Testis (tissue), 3 donors: ENCODE results near the gene CSKMT. TPM values are rescaled to one million over a fixed set of nuclear protein-coding genes. Genes with fewer than 3 reads are reported as not detected.
"Not testable (repeated sequence)": the region's sequence is repeated elsewhere in the genome, so short reads cannot be mapped to it uniquely, and the experiment has no call there.

ENCODE experiments used
- DNase-seq: peaks from one replicate; pipeline ENCODE4 v3.0.0-alpha.2; 2019
- H3K27ac ChIP-seq, 2 donors: fragments of 200-600 bp; sonication (generic); one replicate each; pipeline ENCODE4 v1.5.1; 2019
- H3K27me3 ChIP-seq: fragments of 200-600 bp; sonication (generic); one replicate; pipeline ENCODE4 v1.5.1; 2019
- H3K36me3 ChIP-seq: fragments of 200-600 bp; sonication (generic); one replicate; pipeline ENCODE4 v1.5.1; 2017; ENCODE audit warnings: low read depth; ENCODE audit errors: missing control alignments
- H3K4me1 ChIP-seq: fragments of 200-600 bp; sonication (generic); one replicate; pipeline ENCODE4 v1.5.1; 2019
- H3K4me3 ChIP-seq, 2 donors: fragments of 200-600 bp; sonication (generic); one replicate each; pipeline ENCODE4 v1.5.1; 2017 to 2019
- H3K9me3 ChIP-seq: fragments of 200-600 bp; sonication (generic); one replicate; pipeline ENCODE4 v1.5.1; 2017
- POLR2A ChIP-seq: fragments of 450-650 bp; IDR thresholded peaks from one replicate; pipeline ENCODE4 v1.6.1; 2017; ENCODE audit warnings: antibody characterized with exemption, mild to moderate bottlenecking, moderate library complexity
- whole genome bisulfite sequencing, 2 donors: methylation state at CpG; one replicate each; pipeline ENCODE4 v1.1.5; 2018; 5-methylcytosine and 5-hydroxymethylcytosine counted together
- intact Hi-C: fragments of 100-400 bp; cut with DNase I; formaldehyde crosslinking; loops from one replicate; pipeline ENCODE4 v1.15.1; 2023; ENCODE audit warnings: low total_unique reads
- polyA plus RNA-seq: library from polyadenylated mRNA; stranded (reverse); fragments of 350-450 nt; fragmentation: Illumina TruSeq; extraction: RNeasy Lipid Tissue Mini Kit (QIAGEN cat#74804); gene quantifications from one replicate; pipeline ENCODE4 v1.2.3, GENCODE V29; 2014; ENCODE audit warnings: low read depth, low replicate concordance; ENCODE audit not compliant: insufficient read depth
- total RNA-seq, 2 donors: library from RNA; depleted of rRNA; stranded (reverse); fragments of >200 nt; gene quantifications; one replicate each; pipeline ENCODE4 v1.2.3, GENCODE V29; 2016
- TF ChIP-seq, protein P1 (sequence below), 3 experiments: fragments of 450-650 bp in 2 of 3; fragments of 200-600 bp in 1 of 3; sonication (generic) in 1 of 3; IDR thresholded peaks; one replicate each; pipeline ENCODE4 v1.5.1; 2016 to 2019; ENCODE audit warnings: antibody characterized with exemption in 3 of 3, mild to moderate bottlenecking in 2 of 3, moderate library complexity in 1 of 3

CSKMT gene
- total and polyA plus RNA-seq, 3 donors from 2014 or later = 2.0 to 3.7 (median 2.4) TPM

DNA sequence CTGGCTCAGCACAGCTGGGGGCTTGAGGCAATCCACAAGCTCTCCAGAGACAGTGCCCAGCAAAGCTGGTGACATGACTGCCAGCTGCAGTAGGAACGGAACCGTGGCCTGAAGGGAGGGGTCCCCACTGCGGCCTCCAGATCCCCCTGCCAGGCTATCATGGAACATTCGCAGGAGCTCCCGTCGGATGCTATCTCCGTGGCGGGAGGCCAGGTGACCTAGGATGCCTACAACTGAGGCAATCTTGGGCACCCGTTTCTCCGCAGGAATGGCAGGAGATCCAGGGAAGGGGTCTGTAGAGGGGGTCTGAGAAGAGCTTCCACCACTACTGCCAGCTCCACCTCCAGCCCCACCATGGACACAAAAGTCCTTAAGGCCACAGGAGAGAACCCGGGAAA is 16.1 kb upstream of the CSKMT start:
- Histone ChIP-seq H3K4me3 (no peak overlapping the region), H3K36me3 (no peaks in the 10 kb centered on the region), H3K27ac (no peak overlapping the region), H3K4me1 (peaks cover 25% of the 10 kb centered on the region), H3K27me3 (no peaks in the 10 kb centered on the region), H3K9me3 (no peaks in the 10 kb centered on the region)
- 85% methylated on average over 11 of the region's 11 CpGs; no CpG with 5 or more reads in 1 of the 2 donors for WGBS, 2 donors
- intact Hi-C loops = no loop called here
- DNase-seq = no peak
- TF ChIP-seq, protein P1, sequence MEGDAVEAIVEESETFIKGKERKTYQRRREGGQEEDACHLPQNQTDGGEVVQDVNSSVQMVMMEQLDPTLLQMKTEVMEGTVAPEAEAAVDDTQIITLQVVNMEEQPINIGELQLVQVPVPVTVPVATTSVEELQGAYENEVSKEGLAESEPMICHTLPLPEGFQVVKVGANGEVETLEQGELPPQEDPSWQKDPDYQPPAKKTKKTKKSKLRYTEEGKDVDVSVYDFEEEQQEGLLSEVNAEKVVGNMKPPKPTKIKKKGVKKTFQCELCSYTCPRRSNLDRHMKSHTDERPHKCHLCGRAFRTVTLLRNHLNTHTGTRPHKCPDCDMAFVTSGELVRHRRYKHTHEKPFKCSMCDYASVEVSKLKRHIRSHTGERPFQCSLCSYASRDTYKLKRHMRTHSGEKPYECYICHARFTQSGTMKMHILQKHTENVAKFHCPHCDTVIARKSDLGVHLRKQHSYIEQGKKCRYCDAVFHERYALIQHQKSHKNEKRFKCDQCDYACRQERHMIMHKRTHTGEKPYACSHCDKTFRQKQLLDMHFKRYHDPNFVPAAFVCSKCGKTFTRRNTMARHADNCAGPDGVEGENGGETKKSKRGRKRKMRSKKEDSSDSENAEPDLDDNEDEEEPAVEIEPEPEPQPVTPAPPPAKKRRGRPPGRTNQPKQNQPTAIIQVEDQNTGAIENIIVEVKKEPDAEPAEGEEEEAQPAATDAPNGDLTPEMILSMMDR (IDR thresholded peaks at IDR 0.05) = no peak
- no peak for TF ChIP-seq POLR2A

DNA sequence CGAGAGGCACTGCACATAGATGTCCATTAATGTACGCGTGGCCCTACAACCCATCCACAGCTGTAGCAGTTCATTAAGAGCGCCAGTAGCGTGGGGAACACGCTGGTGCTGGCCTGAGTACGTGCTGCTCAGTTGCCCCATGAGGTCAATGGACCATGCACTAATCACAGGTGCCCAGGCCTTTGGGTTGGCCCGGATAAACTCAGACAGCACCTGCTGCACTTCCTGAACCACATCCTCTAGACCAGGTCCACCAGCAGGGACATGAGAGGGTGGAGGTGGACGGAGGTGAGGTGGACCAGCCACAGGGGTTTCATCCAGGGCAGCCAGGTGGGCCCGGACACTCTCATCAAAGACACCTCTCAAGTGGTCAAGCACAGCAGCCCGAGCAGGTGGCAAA is 15.6 kb upstream of the CSKMT start:
- H3K4me1 ChIP-seq = peaks cover 24% of the 10 kb centered on the region
- no peaks in the 10 kb centered on the region for H3K27me3 ChIP-seq
- 88 to 100% methylated on average over 1 to 11 of the region's 11 CpGs for WGBS, 2 donors

DNA sequence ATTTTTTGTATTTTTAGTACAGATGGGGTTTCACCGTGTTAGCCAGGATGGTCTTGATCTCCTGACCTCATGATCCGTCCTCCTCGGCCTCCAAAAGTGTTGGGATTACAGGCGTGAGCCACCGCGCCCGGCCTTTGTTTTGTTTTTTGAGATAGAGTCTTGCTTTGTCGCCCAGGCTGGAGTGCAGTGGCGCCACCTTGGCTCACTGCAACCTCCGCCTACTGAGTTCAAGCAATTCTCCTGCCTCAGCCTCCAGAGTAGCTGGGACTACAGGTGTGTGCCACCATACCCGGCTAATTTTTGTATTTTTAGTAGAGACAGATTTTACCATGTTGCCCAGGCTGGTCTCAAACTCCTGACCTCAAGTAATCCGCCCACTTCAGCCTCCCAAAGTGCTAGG is 14.8 kb upstream of the CSKMT start:
- H3K9me3 ChIP-seq, H3K27me3 ChIP-seq, H3K4me3 ChIP-seq, H3K27ac ChIP-seq, intact Hi-C loops, DNase-seq, H3K36me3 ChIP-seq: not testable (repeated sequence)
- WGBS, 2 donors = 91 to 94% methylated on average over 12 of the region's 12 CpGs
- peaks cover 17% of the 10 kb centered on the region for H3K4me1 ChIP-seq

More for the DNA sequence above, 15.6 kb upstream of the CSKMT start:
- H3K9me3 ChIP-seq = no peaks in the 10 kb centered on the region
- intact Hi-C loops = no loop called here
- no peaks in the 10 kb centered on the region for H3K36me3 ChIP-seq
- no peak for TF ChIP-seq POLR2A
- TF ChIP-seq, protein P1 (IDR thresholded peaks at IDR 0.05) = no peak
- DNase-seq = no peak
- no peak overlapping the region for H3K4me3 ChIP-seq
- no peak overlapping the region for H3K27ac ChIP-seq

DNA sequence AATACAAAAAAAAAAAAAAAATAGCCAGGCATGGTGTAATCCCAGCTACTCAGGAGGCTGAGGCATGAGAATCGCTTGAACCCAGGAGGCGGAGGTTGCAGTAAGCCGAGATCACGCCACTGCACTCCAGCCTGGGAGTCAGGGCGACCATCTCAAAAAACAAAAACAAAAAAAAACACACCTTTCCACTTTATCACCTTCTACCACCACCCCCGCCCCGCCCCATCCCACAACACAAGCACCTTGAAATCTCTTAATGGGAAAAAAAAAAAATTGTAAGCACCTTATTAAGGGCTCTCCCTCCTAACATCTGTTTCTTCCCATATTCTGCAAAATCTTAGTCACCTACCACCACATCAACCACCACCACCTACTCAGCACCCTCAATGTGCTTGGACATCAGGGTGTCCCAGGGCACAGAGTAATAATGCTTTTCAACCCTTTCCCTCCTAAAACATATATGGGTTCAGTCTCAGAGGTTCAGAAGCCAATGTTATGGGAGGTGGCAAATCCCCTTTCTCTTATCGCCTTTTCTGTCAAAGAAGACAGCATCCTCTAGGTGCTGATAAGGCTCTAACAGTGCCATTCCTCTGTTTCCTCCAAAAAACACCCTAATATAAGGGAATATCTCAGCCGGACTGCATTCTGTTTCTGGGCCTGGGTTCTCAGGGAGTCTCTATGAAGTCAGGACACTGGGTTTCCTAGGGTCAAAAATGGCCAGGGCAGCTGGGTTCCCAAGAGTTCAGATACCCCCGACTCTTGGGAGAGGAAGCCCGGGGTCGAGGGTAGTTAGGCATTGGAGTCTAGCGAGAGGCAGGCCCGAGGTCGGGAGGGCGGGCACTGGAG is 12.7 kb upstream of the CSKMT start:
- DNase-seq = no peak
- Histone ChIP-seq H3K4me1 (peaks cover 12% of the 10 kb centered on the region), H3K9me3 (no peaks in the 10 kb centered on the region), H3K36me3 (no peaks in the 10 kb centered on the region), H3K27ac (peak overlapping the region; percentile 60 to 92), H3K27me3 (no peaks in the 10 kb centered on the region), H3K4me3 (peak overlapping the region; percentile 78 to 87)
- WGBS, 2 donors = 36 to 38% methylated on average over 15 to 16 of the region's 16 CpGs
- intact Hi-C loops = no loop called here
- TF ChIP-seq, protein P1 (IDR thresholded peaks at IDR 0.05) = no peak
- no peak for TF ChIP-seq POLR2A

DNA sequence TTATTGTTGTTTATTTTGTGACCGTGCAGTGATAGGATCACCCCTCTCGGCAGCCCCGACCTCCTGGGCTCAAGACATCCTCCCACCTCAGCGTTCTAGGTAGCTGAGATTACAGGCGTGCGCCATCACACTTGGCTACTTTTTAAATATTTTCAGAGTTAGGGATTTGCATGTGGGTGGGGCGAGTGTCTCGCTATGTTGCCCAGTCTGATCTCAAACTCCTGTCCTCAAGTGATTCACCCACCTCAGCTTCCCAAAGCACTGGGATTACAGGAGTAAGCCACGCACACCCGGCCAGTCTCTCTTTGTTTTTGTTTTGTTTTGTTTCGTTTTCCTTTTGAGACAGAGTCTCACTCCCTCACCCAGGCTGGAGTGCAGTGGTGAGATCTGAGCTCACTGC is 10.8 kb upstream of the CSKMT start:
- intact Hi-C loops = no loop called here
- WGBS, 2 donors = 65 to 70% methylated on average over 11 of the region's 11 CpGs
- TF ChIP-seq POLR2A = no peak
- TF ChIP-seq, protein P1 (IDR thresholded peaks at IDR 0.05) = no peak
- H3K27me3 ChIP-seq = no peaks in the 10 kb centered on the region
- H3K4me1 ChIP-seq = peaks cover 12% of the 10 kb centered on the region
- no peaks in the 10 kb centered on the region for H3K9me3 ChIP-seq
- H3K27ac ChIP-seq = no peak overlapping the region
- H3K36me3 ChIP-seq = no peaks in the 10 kb centered on the region
- no peak for DNase-seq
- no peak overlapping the region for H3K4me3 ChIP-seq
